ENCODE results near the gene NAV1. TPM values are rescaled to one million over a fixed set of nuclear protein-coding genes. Genes with fewer than 3 reads are reported as not detected.
"Not testable (repeated sequence)": the region's sequence is repeated elsewhere in the genome, so short reads cannot be mapped to it uniquely, and the experiment has no call there.

The NAV1 gene
- total RNA-seq, 2 experiments from 2014 or later, result 1.3 TPM

DNA sequence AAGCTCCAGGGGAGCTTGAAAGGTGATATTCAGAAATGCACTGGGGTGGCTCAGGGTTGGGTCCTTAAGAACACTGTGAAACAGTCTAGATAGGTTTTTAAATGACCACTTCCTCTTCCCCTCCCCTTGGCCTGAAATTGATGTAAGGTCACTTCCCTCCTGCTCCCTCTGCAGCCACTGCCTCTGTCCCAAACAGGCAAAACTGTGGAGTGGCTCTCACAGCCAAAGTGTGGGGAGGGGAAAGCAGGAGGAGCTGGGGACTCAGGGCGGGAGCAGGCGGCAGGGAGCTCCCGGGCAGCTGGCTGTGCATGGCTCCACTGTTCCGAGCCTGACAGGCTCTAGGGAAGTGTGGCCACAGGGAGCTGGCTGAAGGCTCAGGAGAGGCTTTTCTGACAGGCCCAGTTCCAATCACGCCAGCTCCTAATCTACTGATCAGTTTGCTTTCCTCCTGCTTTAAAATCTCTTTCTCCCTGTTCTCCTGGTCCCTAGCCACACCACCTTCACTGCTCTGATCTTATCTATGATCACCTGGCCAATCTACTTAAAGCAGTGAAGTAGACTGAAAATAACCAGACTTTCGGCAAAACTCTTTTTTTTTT lies 26.9 kb upstream of the NAV1 start:
- Mint-ChIP-seq H3K4me3 (no peak overlapping the region), H3K4me1 (peaks cover 15% of the 10 kb centered on the region), H3K27me3 (no peaks in the 10 kb centered on the region), H3K36me3 (no peaks in the 10 kb centered on the region), H3K9me3 (no peaks in the 10 kb centered on the region), H3K27ac (no peak overlapping the region)
- DNase-seq, result no peak

DNA sequence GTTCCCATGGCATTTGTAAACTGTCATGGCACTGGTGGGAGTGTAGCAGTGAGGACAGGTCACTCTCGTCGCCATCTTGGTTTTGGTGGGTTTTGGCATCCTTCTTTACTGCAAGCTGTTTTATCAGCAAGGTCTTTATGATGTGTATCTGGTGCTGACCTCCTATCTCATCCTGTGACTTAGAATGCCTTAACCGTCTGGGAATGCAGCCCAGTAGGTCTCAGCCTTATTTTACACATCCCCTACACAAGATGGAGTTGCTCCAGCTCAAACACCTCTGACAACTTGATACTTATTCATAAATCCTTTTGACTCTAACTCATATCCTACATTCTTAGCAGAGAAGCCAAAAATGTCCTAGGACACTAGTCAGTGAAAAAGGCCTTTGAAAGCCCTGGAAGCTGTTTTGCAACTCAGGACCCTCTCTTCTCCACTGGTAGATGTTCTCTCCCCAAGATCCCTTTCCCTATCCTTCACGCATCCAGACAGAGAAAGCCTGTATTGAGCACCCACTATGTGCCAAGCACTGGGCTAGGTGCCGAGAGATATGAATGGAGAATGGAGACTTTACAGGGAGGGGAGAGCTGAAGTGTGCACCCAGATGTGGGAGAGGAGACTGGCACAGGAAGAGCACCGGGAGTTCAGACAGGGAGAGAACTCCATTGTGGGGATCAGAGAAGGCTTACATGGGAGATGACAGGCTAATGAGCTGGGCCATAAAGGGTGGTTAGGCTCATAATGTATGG lies 25.3 kb upstream of the NAV1 start:
- no peak for DNase-seq
- Mint-ChIP-seq H3K27ac (no peak overlapping the region), H3K4me3 (no peak overlapping the region), H3K9me3 (no peaks in the 10 kb centered on the region), H3K4me1 (peaks cover 10% of the 10 kb centered on the region), H3K27me3 (no peaks in the 10 kb centered on the region), H3K36me3 (peaks cover 1% of the 10 kb centered on the region)

DNA sequence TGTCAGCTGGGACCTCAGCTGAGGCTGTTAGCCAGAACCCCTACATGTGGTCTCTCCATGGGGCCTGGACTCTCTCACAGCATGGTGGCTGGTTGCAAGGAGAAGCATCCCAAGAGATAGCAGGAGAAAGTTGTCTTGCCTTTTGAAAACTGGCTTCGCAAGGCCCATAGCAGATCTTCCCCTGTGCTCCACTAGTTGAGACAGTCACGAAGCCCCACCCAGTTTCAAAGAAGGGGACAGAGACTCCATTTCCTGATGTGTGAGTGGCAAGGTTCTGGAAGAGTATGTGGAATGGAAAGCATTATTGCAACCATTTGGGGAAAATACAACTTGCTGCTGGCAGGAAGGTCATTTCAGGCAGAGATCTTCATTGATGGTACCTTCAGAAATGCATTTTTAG lies 24.5 kb upstream of the NAV1 start:
- Mint-ChIP-seq H3K4me1 (peaks cover 10% of the 10 kb centered on the region), H3K27me3 (no peaks in the 10 kb centered on the region), H3K4me3 (no peak overlapping the region), H3K27ac (no peak overlapping the region), H3K36me3 (peaks cover 1% of the 10 kb centered on the region), H3K9me3 (no peaks in the 10 kb centered on the region)
- DNase-seq, result no peak

GRCh38 chr1:201515062-201515750 lies 23.7 kb upstream of the NAV1 start:
- H3K27me3 Mint-ChIP-seq, result no peaks in the 10 kb centered on the region
- H3K4me3 Mint-ChIP-seq, result no peak overlapping the region
- no peak overlapping the region for H3K27ac Mint-ChIP-seq
- DNase-seq, result no peak
- H3K36me3 Mint-ChIP-seq, result peaks cover 3% of the 10 kb centered on the region
- no peaks in the 10 kb centered on the region for H3K9me3 Mint-ChIP-seq
- H3K4me1 Mint-ChIP-seq, result peaks cover 10% of the 10 kb centered on the region

- Mint-ChIP-seq H3K27ac (no peak overlapping the region), H3K27me3 (no peaks in the 10 kb centered on the region), H3K4me3 (no peak overlapping the region), H3K4me1 (peaks cover 10% of the 10 kb centered on the region), H3K9me3 (no peaks in the 10 kb centered on the region), H3K36me3 (peaks cover 7% of the 10 kb centered on the region)
- no peak for DNase-seq
Measured at GRCh38 chr1:201515895-201516294, 23.0 kb upstream of the NAV1 start.

- H3K4me3 Mint-ChIP-seq, result no peak overlapping the region
- H3K36me3 Mint-ChIP-seq, result peaks cover 9% of the 10 kb centered on the region
- peaks cover 10% of the 10 kb centered on the region for H3K4me1 Mint-ChIP-seq
- H3K9me3 Mint-ChIP-seq, result no peaks in the 10 kb centered on the region
- no peak overlapping the region for H3K27ac Mint-ChIP-seq
- H3K27me3 Mint-ChIP-seq, result no peaks in the 10 kb centered on the region
- no peak for DNase-seq
Measured at GRCh38 chr1:201516511-201517127, 22.3 kb upstream of the NAV1 start.

DNA sequence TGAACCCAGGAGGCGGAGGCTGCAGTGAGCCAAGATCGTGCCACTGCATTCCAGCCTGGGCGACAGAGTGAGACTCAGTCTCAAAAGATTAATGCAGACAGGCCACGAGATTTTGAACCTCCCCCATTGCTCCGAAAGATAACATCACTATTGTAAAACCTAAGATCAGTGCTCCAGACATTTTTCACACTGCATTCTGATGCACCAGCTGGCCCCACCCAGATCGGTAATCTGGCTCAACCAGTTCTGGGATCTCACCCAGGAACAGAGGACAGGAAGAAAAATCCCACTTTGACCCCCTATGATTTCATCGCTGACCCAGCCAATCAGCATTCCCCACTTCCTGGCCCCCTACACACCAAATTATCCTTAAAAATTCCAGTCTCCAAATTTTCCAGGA lies 21.3 kb upstream of the NAV1 start:
- DNase-seq, result no peak
- peaks cover 10% of the 10 kb centered on the region for H3K4me1 Mint-ChIP-seq
- no peaks in the 10 kb centered on the region for H3K9me3 Mint-ChIP-seq
- H3K27ac Mint-ChIP-seq, result no peak overlapping the region
- H3K36me3 Mint-ChIP-seq, result peaks cover 20% of the 10 kb centered on the region
- no peak overlapping the region for H3K4me3 Mint-ChIP-seq
- H3K27me3 Mint-ChIP-seq, result no peaks in the 10 kb centered on the region

- no peaks in the 10 kb centered on the region for H3K27me3 Mint-ChIP-seq
- no peak overlapping the region for H3K4me3 Mint-ChIP-seq
- no peak for DNase-seq
- H3K27ac Mint-ChIP-seq, result no peak overlapping the region
- H3K36me3 Mint-ChIP-seq, result peaks cover 21% of the 10 kb centered on the region
- H3K9me3 Mint-ChIP-seq, result no peaks in the 10 kb centered on the region
- peaks cover 10% of the 10 kb centered on the region for H3K4me1 Mint-ChIP-seq
Measured at GRCh38 chr1:201518071-201518470, 20.9 kb upstream of the NAV1 start.

GRCh38 chr1:201520046-201520575 lies 18.8 kb upstream of the NAV1 start:
- H3K4me3 Mint-ChIP-seq, DNase-seq, H3K4me1 Mint-ChIP-seq, H3K27ac Mint-ChIP-seq, H3K9me3 Mint-ChIP-seq, H3K27me3 Mint-ChIP-seq: not testable (repeated sequence)
- peaks cover 30% of the 10 kb centered on the region for H3K36me3 Mint-ChIP-seq

GRCh38 chr1:201525193-201525778 lies 13.6 kb upstream of the NAV1 start:
- Mint-ChIP-seq H3K4me1 (no peaks in the 10 kb centered on the region), H3K4me3 (no peak overlapping the region), H3K27me3 (no peaks in the 10 kb centered on the region), H3K36me3 (peaks cover 39% of the 10 kb centered on the region), H3K9me3 (peaks cover 2% of the 10 kb centered on the region), H3K27ac (no peak overlapping the region)
- DNase-seq, result no peak

- no peak for DNase-seq
- Mint-ChIP-seq H3K9me3 (peaks cover 2% of the 10 kb centered on the region), H3K27me3 (no peaks in the 10 kb centered on the region), H3K36me3 (peaks cover 24% of the 10 kb centered on the region), H3K27ac (no peak overlapping the region), H3K4me1 (no peaks in the 10 kb centered on the region), H3K4me3 (no peak overlapping the region)
Measured at GRCh38 chr1:201527879-201528278, 11.0 kb upstream of the NAV1 start.

DNA sequence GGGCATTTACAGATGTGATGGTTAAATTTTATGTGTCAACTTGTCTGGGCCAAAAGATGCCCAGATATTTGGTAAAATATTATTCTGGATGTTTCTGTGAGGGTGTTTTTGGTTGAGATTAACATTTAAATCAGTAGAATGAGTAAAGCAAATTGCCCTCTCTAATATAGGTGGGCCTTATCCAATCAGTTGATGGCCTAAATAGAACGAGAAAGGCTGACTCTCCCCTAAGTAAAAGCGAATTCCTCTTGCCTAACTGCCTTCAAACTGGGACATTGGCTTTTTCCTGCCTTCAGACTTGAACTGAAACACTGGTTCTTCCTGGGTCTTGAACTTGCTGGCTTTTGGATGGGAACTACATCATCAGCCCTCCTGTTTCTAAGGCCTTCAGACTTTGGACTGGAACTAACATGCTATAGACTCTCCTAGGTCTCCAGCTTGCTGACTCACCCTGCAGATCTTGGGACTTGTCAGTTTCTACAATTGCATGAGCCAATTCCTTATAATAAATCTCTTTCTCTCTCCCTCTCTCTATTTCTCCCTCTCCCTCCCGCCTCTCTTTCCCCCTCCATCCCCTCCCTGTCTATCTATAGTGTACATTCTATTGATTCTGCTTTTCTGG lies 10.2 kb upstream of the NAV1 start:
- peaks cover 22% of the 10 kb centered on the region for H3K36me3 Mint-ChIP-seq
- no peak overlapping the region for H3K4me3 Mint-ChIP-seq
- no peaks in the 10 kb centered on the region for H3K4me1 Mint-ChIP-seq
- H3K9me3 Mint-ChIP-seq, result peaks cover 2% of the 10 kb centered on the region
- no peak overlapping the region for H3K27ac Mint-ChIP-seq
- no peaks in the 10 kb centered on the region for H3K27me3 Mint-ChIP-seq
- DNase-seq, result no peak

DNA sequence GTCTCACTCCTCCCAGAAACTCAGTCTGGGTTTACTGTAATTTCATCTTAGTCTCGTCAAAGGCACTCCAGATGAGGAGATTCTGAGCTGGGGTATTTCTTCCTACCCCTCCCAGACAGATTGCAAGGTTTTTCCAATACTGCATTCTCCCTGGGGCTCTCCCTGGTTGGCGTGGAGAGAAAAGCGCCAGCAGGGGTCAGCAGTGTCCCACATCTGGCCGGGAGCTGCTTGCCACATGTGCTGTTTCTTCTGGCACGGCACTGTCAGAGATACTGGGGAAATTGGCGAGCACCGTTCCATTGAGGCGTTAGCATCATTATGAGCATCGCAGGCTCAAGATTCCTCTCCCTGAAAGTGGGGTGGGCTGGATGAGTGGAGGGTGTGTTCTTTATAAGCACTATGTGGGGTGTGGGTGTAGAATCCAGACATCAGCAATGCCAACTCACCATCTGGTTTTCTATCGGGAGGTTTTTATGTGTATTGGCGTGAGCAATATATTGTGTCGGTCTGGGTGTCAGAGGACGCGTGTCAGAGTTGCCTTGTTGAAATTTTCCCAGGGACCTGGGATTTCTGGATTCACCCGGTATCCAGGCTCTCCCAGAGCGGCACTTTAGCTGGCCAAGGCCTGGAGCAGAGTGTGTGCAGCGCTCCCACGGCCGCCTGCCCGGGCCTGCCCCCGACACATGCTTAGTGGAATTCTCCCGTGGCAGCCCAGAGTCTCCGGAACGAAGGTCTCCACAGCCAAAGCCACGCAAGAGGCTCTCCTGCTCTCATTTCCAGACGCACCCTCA lies 8.0 kb upstream of the NAV1 start:
- no peaks in the 10 kb centered on the region for H3K9me3 Mint-ChIP-seq
- peaks cover 10% of the 10 kb centered on the region for H3K36me3 Mint-ChIP-seq
- no peak overlapping the region for H3K4me3 Mint-ChIP-seq
- peaks cover 4% of the 10 kb centered on the region for H3K27me3 Mint-ChIP-seq
- peak; percentile 36 for DNase-seq
- H3K27ac Mint-ChIP-seq, result no peak overlapping the region
- no peaks in the 10 kb centered on the region for H3K4me1 Mint-ChIP-seq

Data from activated naive CD8-positive, alpha-beta T cell treated with anti-CD3 and anti-CD28 coated beads for 36 hours (primary cell).